ENCODE results near the gene SPHK2.
A peak's percentile ranks its signal among the peaks of the same experiment; 100 is the strongest.

SPHK2 gene

GRCh38 chr19:48606463-48607358, 12.6 kb upstream of the SPHK2 start, which contains the start of gene SPACA4:
TSS of gene SPACA4 (plus strand) at chr19:48606742. CDS start at chr19:48606979, 237 bp downstream.
- no peak for DNase-seq

- DNase-seq = no peak
These were observed 11.9 kb upstream of the SPHK2 start for GRCh38 chr19:48607359-48607755.

GRCh38 chr19:48608798-48609263, 10.5 kb upstream of the SPHK2 start:
- peak; percentile 38 for DNase-seq

GRCh38 chr19:48609571-48610108, 9.7 kb upstream of the SPHK2 start:
- no peak for DNase-seq

- DNase-seq = no peak
These were observed 7.4 kb upstream of the SPHK2 start for GRCh38 chr19:48611872-48612271.

GRCh38 chr19:48613024-48613851, 6.1 kb upstream of the SPHK2 start:
- DNase-seq = no peak

- no peak for DNase-seq
These were observed 5.4 kb upstream of the SPHK2 start for GRCh38 chr19:48613852-48614435.

GRCh38 chr19:48614436-48615230, 4.7 kb upstream of the SPHK2 start, which contains the start of gene FAM83E:
TSS of gene FAM83E (minus strand) at chr19:48615076. CDS start at chr19:48613372, 1,704 bp downstream.
- DNase-seq = no peak

GRCh38 chr19:48615231-48616040, 3.9 kb upstream of the SPHK2 start:
- no peak for DNase-seq

GRCh38 chr19:48616041-48616436, 3.3 kb upstream of the SPHK2 start:
- DNase-seq = no peak

GRCh38 chr19:48616491-48617056, 2.7 kb upstream of the SPHK2 start:
- DNase-seq = no peak

GRCh38 chr19:48617146-48617937, 2.0 kb upstream of the SPHK2 start:
- DNase-seq = no peak

GRCh38 chr19:48618278-48618915, 909 bp upstream of the SPHK2 start:
- no peak for DNase-seq

GRCh38 chr19:48619692-48620585, 633 bp downstream of the SPHK2 start:
- DNase-seq = no peak

- no peak for DNase-seq
These were observed 4.3 kb downstream of the SPHK2 start for GRCh38 chr19:48623556-48624066.

GRCh38 chr19:48624067-48624594, 4.8 kb downstream of the SPHK2 start:
- DNase-seq = peak; percentile 91

Measured in activated CD4-positive, alpha-beta T cell treated with anti-CD3 and anti-CD28 coated beads for 1 hour (primary cell).